Kidney epithelial cell (primary cell): ENCODE results near the gene OSBP2. TPM values are rescaled to one million over a fixed set of nuclear protein-coding genes. Genes with fewer than 3 reads are reported as not detected.

Experiments
- DNase-seq: peaks from one replicate; pipeline ENCODE4 v3.0.0-alpha.2; 2010; ENCODE audit warnings: low read depth
- H3K27me3 ChIP-seq: 2 replicates; pipeline ENCODE4 v1.6.0; 2011; ENCODE audit warnings: low read length; ENCODE audit not compliant: control insufficient read depth, insufficient read depth
- H3K36me3 ChIP-seq: 2 replicates; pipeline ENCODE4 v1.5.1; 2011; ENCODE audit warnings: low read length; ENCODE audit not compliant: control insufficient read depth, insufficient read depth
- H3K4me3 ChIP-seq: 2 replicates; pipeline ENCODE4 v1.5.1; 2011; ENCODE audit warnings: low read depth, mild to moderate bottlenecking, control low read depth, low read length
- total RNA-seq: library from RNA; depleted of rRNA; stranded (reverse); fragments of >200 nt; gene quantifications from 2 replicates; pipeline ENCODE4 v1.2.3, GENCODE V29; 2015
- TF ChIP-seq, protein P1 (sequence below): IDR thresholded peaks from 2 replicates; pipeline ENCODE4 v1.5.1; 2011; ENCODE audit warnings: mild to moderate bottlenecking, moderate library complexity, low read length, control low read depth, inconsistent platforms; ENCODE audit not compliant: insufficient read depth, poor library complexity, severe bottlenecking

OSBP2 gene
- total RNA-seq, 1 donor from 2014 or later = 5.0 TPM

DNA sequence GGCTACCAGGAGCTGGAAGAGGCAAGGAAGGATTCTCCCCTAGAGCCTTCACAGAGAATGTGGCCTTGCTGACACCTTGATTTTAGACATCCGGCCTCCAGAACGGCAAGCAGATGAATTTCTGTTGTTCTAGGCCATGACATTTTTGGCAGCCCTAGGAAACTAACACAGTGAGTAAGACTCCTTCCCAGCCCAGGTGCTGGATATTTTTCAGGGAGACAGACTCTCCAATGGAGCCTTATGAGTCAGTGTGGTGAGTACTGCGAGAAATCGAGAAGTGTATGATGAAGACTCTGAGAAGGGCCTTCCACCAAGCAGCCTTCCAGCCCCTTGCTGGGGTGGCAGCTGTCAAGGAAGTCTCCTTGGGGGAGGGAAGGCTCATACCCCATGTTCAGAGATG is 114.4 kb downstream of the OSBP2 start:
- Histone ChIP-seq H3K36me3 (no peaks in the 10 kb centered on the region), H3K4me3 (no peak overlapping the region), H3K27me3 (peaks cover 1% of the 10 kb centered on the region)
- TF ChIP-seq, protein P1, sequence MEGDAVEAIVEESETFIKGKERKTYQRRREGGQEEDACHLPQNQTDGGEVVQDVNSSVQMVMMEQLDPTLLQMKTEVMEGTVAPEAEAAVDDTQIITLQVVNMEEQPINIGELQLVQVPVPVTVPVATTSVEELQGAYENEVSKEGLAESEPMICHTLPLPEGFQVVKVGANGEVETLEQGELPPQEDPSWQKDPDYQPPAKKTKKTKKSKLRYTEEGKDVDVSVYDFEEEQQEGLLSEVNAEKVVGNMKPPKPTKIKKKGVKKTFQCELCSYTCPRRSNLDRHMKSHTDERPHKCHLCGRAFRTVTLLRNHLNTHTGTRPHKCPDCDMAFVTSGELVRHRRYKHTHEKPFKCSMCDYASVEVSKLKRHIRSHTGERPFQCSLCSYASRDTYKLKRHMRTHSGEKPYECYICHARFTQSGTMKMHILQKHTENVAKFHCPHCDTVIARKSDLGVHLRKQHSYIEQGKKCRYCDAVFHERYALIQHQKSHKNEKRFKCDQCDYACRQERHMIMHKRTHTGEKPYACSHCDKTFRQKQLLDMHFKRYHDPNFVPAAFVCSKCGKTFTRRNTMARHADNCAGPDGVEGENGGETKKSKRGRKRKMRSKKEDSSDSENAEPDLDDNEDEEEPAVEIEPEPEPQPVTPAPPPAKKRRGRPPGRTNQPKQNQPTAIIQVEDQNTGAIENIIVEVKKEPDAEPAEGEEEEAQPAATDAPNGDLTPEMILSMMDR = no peak
- no peak for DNase-seq

GRCh38 chr22:30810105-30810504 is 115.4 kb downstream of the OSBP2 start:
- TF ChIP-seq, protein P1 = no peak
- Histone ChIP-seq H3K36me3 (no peaks in the 10 kb centered on the region), H3K27me3 (no peaks in the 10 kb centered on the region), H3K4me3 (no peak overlapping the region)
- DNase-seq = no peak

DNA sequence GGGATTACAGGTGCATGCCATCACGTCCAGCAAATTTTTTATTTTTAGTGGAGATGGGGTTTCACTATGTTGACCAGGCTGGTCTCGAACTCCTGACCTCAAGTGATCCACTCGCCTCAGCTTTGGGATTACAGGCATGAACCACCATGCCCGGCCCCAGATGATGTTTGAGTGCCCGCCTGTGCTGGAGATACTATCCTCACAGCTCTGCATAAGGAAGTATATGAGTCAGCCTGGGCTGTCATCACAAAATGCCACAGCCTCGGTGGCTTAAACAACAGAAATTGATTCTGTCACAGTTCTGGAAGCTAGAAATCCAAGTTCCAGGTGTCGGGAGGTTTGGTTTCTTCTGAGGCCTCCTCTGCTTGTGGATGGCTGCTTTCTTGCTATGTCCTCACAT is 119.3 kb downstream of the OSBP2 start:
- Histone ChIP-seq H3K36me3 (no peaks in the 10 kb centered on the region), H3K27me3 (no peaks in the 10 kb centered on the region), H3K4me3 (no peak overlapping the region)
- TF ChIP-seq, protein P1 = no peak
- no peak for DNase-seq

GRCh38 chr22:30816413-30816812 is 121.7 kb downstream of the OSBP2 start:
- H3K36me3 ChIP-seq = no peaks in the 10 kb centered on the region
- no peak for DNase-seq
- peaks cover 6% of the 10 kb centered on the region for H3K27me3 ChIP-seq
- TF ChIP-seq, protein P1 = peak; percentile 2
- no peak overlapping the region for H3K4me3 ChIP-seq

DNA sequence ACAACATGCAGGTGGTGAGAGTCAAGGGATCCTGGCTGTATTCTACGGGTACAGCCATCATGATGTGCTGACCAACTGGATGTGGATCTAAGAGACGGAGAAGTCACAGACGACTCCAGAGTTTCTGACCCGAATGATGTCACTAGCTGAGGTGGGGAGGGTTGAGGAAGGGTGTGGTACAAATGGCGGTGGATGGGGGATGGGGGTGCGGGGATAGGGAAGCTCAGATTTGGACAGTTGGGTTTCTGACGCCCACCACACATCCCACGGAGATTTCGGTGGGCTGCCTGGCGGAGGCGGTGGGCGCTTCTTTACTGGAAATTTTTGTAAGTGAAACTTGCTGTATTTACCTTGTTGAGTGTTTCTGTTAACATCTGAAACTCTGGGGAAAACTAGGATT is 126.7 kb downstream of the OSBP2 start:
- Histone ChIP-seq H3K4me3 (no peak overlapping the region), H3K27me3 (peaks cover 34% of the 10 kb centered on the region), H3K36me3 (no peaks in the 10 kb centered on the region)
- TF ChIP-seq, protein P1 = no peak
- DNase-seq = no peak

DNA sequence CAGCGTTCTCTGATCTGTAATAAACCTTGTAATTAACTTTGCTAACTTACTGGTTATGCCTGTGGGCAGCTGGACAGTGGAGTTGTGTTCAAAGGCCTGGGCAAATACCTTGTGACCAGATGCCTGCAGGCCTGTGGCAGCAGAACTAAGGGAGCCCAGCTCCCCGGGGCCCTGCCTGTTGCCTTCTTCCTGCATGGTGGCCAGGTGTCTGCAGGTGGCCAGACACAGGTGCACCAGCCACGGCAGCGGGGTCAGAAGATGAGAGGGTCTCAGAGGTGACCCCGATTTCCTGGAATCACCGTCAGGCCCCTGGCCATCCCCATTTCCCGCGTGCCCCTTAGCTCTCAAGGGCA is 127.2 kb downstream of the OSBP2 start:
- DNase-seq = no peak
- Histone ChIP-seq H3K36me3 (no peaks in the 10 kb centered on the region), H3K27me3 (peaks cover 34% of the 10 kb centered on the region), H3K4me3 (no peak overlapping the region)
- TF ChIP-seq, protein P1 = no peak
